CD14-positive monocyte (primary cell): ENCODE data around the gene MYO15B. TPM values are rescaled to one million over a fixed set of nuclear protein-coding genes. Genes with fewer than 3 reads are reported as not detected.

Source experiments
- DNase-seq, 3 donors: peaks; one replicate each; pipeline ENCODE4 v3.0.0-alpha.2; 2011 to 2022
- H2AFZ ChIP-seq: 2 replicates; pipeline ENCODE4 v1.6.0; 2012; ENCODE audit warnings: mild to moderate bottlenecking, low read depth, low read length, inconsistent platforms; ENCODE audit not compliant: insufficient read depth, poor library complexity, severe bottlenecking
- H3K27ac ChIP-seq, 2 donors: 1 replicate in 1 of 2; 2 replicates in 1 of 2; pipeline ENCODE4 v1.5.1; 2012 to 2013; ENCODE audit warnings: low read length in 2 of 2, control low read depth in 1 of 2, inconsistent platforms in 1 of 2, low read depth in 1 of 2, mild to moderate bottlenecking in 1 of 2
- H3K27me3 ChIP-seq, 2 donors: one replicate each; pipeline versions ENCODE4 v1.6.0 to v1.6.1; 2011 to 2013; ENCODE audit warnings: low read length in 2 of 2; ENCODE audit not compliant: control insufficient read depth in 2 of 2, insufficient read depth in 2 of 2
- H3K36me3 ChIP-seq, 2 donors: replicated peaks in 1 of 2; 1 replicate in 1 of 2; 2 replicates in 1 of 2; pipeline versions ENCODE4 v1.5.1 to v1.6.1; 2012 to 2013; ENCODE audit warnings: low read length in 2 of 2, control low read depth in 1 of 2, inconsistent platforms in 1 of 2, mild to moderate bottlenecking in 1 of 2; ENCODE audit not compliant: insufficient read depth in 2 of 2, control insufficient read depth in 1 of 2
- H3K4me1 ChIP-seq, 2 donors: 1 replicate in 1 of 2; 2 replicates in 1 of 2; pipeline versions ENCODE4 v1.5.1 to v1.6.1; 2012 to 2013; ENCODE audit warnings: low read length in 2 of 2, control low read depth in 1 of 2, inconsistent platforms in 1 of 2, mild to moderate bottlenecking in 1 of 2, moderate library complexity in 1 of 2; ENCODE audit not compliant: insufficient read depth in 2 of 2, control insufficient read depth in 1 of 2
- H3K4me2 ChIP-seq: replicated peaks from 2 replicates; pipeline ENCODE3; 2012; ENCODE audit warnings: low read length, moderate library complexity, mild to moderate bottlenecking; ENCODE audit not compliant: poor library complexity, severe bottlenecking; ENCODE audit errors: extremely low read depth
- H3K4me3 ChIP-seq, 3 experiments: fragments of 200-600 bp in 1 of 3; sonication (generic) in 1 of 3; replicated peaks in 1 of 3; 1 replicate in 2 of 3; 2 replicates in 1 of 3; pipeline ENCODE4 v1.5.1; 2011 to 2013; ENCODE audit warnings: low read length in 3 of 3, mild to moderate bottlenecking in 3 of 3, control low read depth in 2 of 3, low read depth in 2 of 3, inconsistent platforms in 1 of 3, moderate library complexity in 1 of 3
- H3K79me2 ChIP-seq: 2 replicates; pipeline ENCODE4 v1.6.0; 2012; ENCODE audit warnings: mild to moderate bottlenecking, control low read depth, inconsistent platforms, low read length, moderate library complexity; ENCODE audit not compliant: insufficient read depth
- H3K9ac ChIP-seq: 2 replicates; pipeline ENCODE4 v1.6.0; 2017; ENCODE audit warnings: low read length, mild to moderate bottlenecking; ENCODE audit not compliant: insufficient read depth, poor library complexity, severe bottlenecking
- H3K9me3 ChIP-seq, 2 donors: replicated peaks in 1 of 2; 1 replicate in 1 of 2; 2 replicates in 1 of 2; pipeline versions ENCODE4 v1.5.1 to v1.6.1; 2012 to 2013; ENCODE audit warnings: low read length in 2 of 2, control low read depth in 1 of 2; ENCODE audit not compliant: control insufficient read depth in 1 of 2, insufficient read depth in 1 of 2
- H4K20me1 ChIP-seq: 2 replicates; pipeline ENCODE4 v1.6.0; 2012; ENCODE audit warnings: mild to moderate bottlenecking, low read length, control low read depth, moderate library complexity; ENCODE audit not compliant: insufficient read depth
- H3K27ac Mint-ChIP-seq, 7 donors: one replicate each; pipeline ENCODE4 v1.8.0; 2020; ENCODE audit warnings: mild to moderate bottlenecking in 7 of 7, mixed read lengths in 7 of 7, moderate library complexity in 6 of 7, inconsistent platforms in 2 of 7
- H3K27me3 Mint-ChIP-seq, 3 donors: one replicate each; pipeline ENCODE4 v1.8.0; 2021 to 2022; ENCODE audit warnings: low read depth in 3 of 3, mild to moderate bottlenecking in 3 of 3, mixed read lengths in 3 of 3, moderate library complexity in 3 of 3, inconsistent platforms in 1 of 3
- H3K36me3 Mint-ChIP-seq, 2 donors: one replicate each; pipeline ENCODE4 v1.8.0; 2020; ENCODE audit warnings: mixed read lengths in 2 of 2, inconsistent platforms in 1 of 2, mild to moderate bottlenecking in 1 of 2
- H3K4me1 Mint-ChIP-seq: one replicate; pipeline ENCODE4 v1.8.0; 2020; ENCODE audit warnings: mild to moderate bottlenecking, mixed read lengths
- H3K4me3 Mint-ChIP-seq, 2 donors: one replicate each; pipeline ENCODE4 v1.8.0; 2020; ENCODE audit warnings: mild to moderate bottlenecking in 2 of 2, mixed read lengths in 2 of 2, moderate library complexity in 1 of 2
- H3K9me3 Mint-ChIP-seq, 7 donors: one replicate each; pipeline ENCODE4 v1.8.0; 2020 to 2022; ENCODE audit warnings: mixed read lengths in 7 of 7, mild to moderate bottlenecking in 6 of 7, moderate library complexity in 6 of 7, inconsistent platforms in 2 of 7
- CTCF ChIP-seq: fragments of 200-600 bp; IDR thresholded peaks from one replicate; pipeline ENCODE4 v1.8.0; 2022; ENCODE audit warnings: antibody characterized with exemption, mild to moderate bottlenecking
- WGBS: methylation state at CpG from one replicate; pipeline ENCODE4 v1.1.5; 2013; ENCODE audit warnings: missing lambda C conversion rate; ENCODE audit not compliant: insufficient coverage; 5-methylcytosine and 5-hydroxymethylcytosine counted together
- intact Hi-C, 2 donors: fragments of 100-400 bp; cut with micrococcal nuclease; formaldehyde crosslinking; loops; one replicate each; pipeline versions ENCODE4 v1.15.0 to v1.15.1; 2023
- polyA plus RNA-seq, 3 donors: library from polyadenylated mRNA; depleted of rRNA in 1 of 3; unstranded in 2 of 3; stranded (reverse) in 1 of 3; fragments of 300-500 nt in 2 of 3; fragments of >200 nt in 1 of 3; fragmentation: Illumina TruSeq in 2 of 3; gene quantifications; 1 replicate in 2 of 3; 2 replicates in 1 of 3; pipeline ENCODE4 v1.2.3, GENCODE V29; 2012 to 2021

Gene MYO15B
- polyA plus RNA-seq, 3 donors: 0.17 to 596 (median 0.62) TPM

- Mint-ChIP-seq H3K4me3 (no peak overlapping the region), H3K27me3 (peaks cover 0 to 5% (median 0%) of the 10 kb centered on the region in 3 donors), H3K36me3 (no peaks in the 10 kb centered on the region), H3K4me1 (no peaks in the 10 kb centered on the region), H3K27ac (no peak overlapping the region), H3K9me3 (peaks cover 0 to 2% (median 0%) of the 10 kb centered on the region in 7 donors)
- DNase-seq: no peak
- WGBS: 100% methylated on average over 1 of the region's 5 CpGs
- TF ChIP-seq CTCF: no peak
- no peak overlapping the region for H3K9ac ChIP-seq
- no peak overlapping the region for H3K4me3 ChIP-seq
- no peaks in the 10 kb centered on the region for H4K20me1 ChIP-seq
- no peaks in the 10 kb centered on the region for H3K79me2 ChIP-seq
- no peaks in the 10 kb centered on the region for H3K36me3 ChIP-seq
- H3K9me3 ChIP-seq: no peaks in the 10 kb centered on the region
- intact Hi-C loops: no loop called here
- H3K4me1 ChIP-seq: no peaks in the 10 kb centered on the region
- no peak overlapping the region for H3K4me2 ChIP-seq
- H2AFZ ChIP-seq: no peak overlapping the region
- no peak overlapping the region for H3K27ac ChIP-seq
- no peaks in the 10 kb centered on the region for H3K27me3 ChIP-seq
Measured at GRCh38 chr17:75548813-75549212, 38.8 kb upstream of the MYO15B start.

GRCh38 chr17:75549246-75550138, 38.1 kb upstream of the MYO15B start:
- no peak overlapping the region for H3K27ac Mint-ChIP-seq
- no peak overlapping the region for H2AFZ ChIP-seq
- no peaks in the 10 kb centered on the region for H3K9me3 ChIP-seq

More at GRCh38 chr17:75549246-75550138, 38.1 kb upstream of the MYO15B start:
- Mint-ChIP-seq H3K4me1 (no peaks in the 10 kb centered on the region), H3K36me3 (no peaks in the 10 kb centered on the region), H3K4me3 (no peak overlapping the region), H3K27me3 (peaks cover 0 to 5% (median 0%) of the 10 kb centered on the region in 3 donors), H3K9me3 (peaks cover 0 to under 1% (median 0%) of the 10 kb centered on the region in 7 donors)
- H3K4me3 ChIP-seq: no peak overlapping the region
- H3K36me3 ChIP-seq: no peaks in the 10 kb centered on the region
- intact Hi-C loops: no loop called here
- H3K4me1 ChIP-seq: no peaks in the 10 kb centered on the region
- no peaks in the 10 kb centered on the region for H3K79me2 ChIP-seq
- no peaks in the 10 kb centered on the region for H4K20me1 ChIP-seq
- no peak overlapping the region for H3K27ac ChIP-seq
- H3K27me3 ChIP-seq: no peaks in the 10 kb centered on the region
- 88% methylated on average over 15 of the region's 22 CpGs for WGBS
- no peak overlapping the region for H3K4me2 ChIP-seq
- no peak for TF ChIP-seq CTCF
- no peak for DNase-seq
- no peak overlapping the region for H3K9ac ChIP-seq
